HEK293 (cell line): ENCODE results near the gene DHX8.

Source experiments
- GLI2 ChIP-seq: fragments of 450-650 bp; formaldehyde crosslinking; IDR thresholded peaks from 2 replicates; pipeline ENCODE4; 2017; ENCODE audit warnings: missing biosample characterization, missing genetic modification characterization, low read depth, borderline replicate concordance
- GLI4 ChIP-seq: fragments of 450-650 bp; formaldehyde crosslinking; IDR thresholded peaks from 2 replicates; pipeline ENCODE4 v1.5.1; 2016; ENCODE audit warnings: missing biosample characterization, missing genetic modification characterization
- GLIS1 ChIP-seq: fragments of 450-650 bp; formaldehyde crosslinking; IDR thresholded peaks from 2 replicates; pipeline ENCODE4 v1.5.1; 2016; ENCODE audit warnings: missing biosample characterization, missing genetic modification characterization
- HOXD13 ChIP-seq: sonication (generic); formaldehyde crosslinking; IDR thresholded peaks from 2 replicates; pipeline ENCODE4 v1.8.0; 2022; ENCODE audit warnings: missing genetic modification reagents, borderline replicate concordance
- INSM2 ChIP-seq: fragments of 450-650 bp; formaldehyde crosslinking; IDR thresholded peaks from 2 replicates; pipeline ENCODE4 v1.5.1; 2016; ENCODE audit warnings: missing biosample characterization, missing genetic modification characterization
- KLF1 ChIP-seq: fragments of 450-650 bp; formaldehyde crosslinking; IDR thresholded peaks from 2 replicates; pipeline ENCODE4 v1.5.1; 2016; ENCODE audit warnings: missing biosample characterization, missing genetic modification characterization
- PRDM6 ChIP-seq: fragments of 450-650 bp; formaldehyde crosslinking; IDR thresholded peaks from 2 replicates; pipeline ENCODE4 v1.5.1; 2017; ENCODE audit warnings: missing biosample characterization, missing genetic modification characterization
- SETDB1 ChIP-seq: IDR thresholded peaks from one replicate; pipeline ENCODE4 v1.6.1; 2017; ENCODE audit warnings: mild to moderate bottlenecking, low read length, moderate library complexity, mixed read lengths; ENCODE audit not compliant: insufficient read length
- ZBTB21 ChIP-seq: fragments of 450-650 bp; formaldehyde crosslinking; IDR thresholded peaks from 2 replicates; pipeline ENCODE4 v1.5.1; 2017; ENCODE audit warnings: missing biosample characterization, missing genetic modification characterization
- ZBTB26 ChIP-seq: fragments of 450-650 bp; formaldehyde crosslinking; optimal IDR thresholded peaks from 2 replicates; pipeline ENCODE3; 2016; ENCODE audit warnings: missing biosample characterization, mild to moderate bottlenecking, missing genetic modification characterization
- ZBTB48 ChIP-seq: fragments of 450-650 bp; formaldehyde crosslinking; IDR thresholded peaks from 2 replicates; pipeline ENCODE4 v1.5.1; 2016; ENCODE audit warnings: missing biosample characterization, missing genetic modification characterization
- ZBTB49 ChIP-seq: fragments of 450-650 bp; formaldehyde crosslinking; IDR thresholded peaks from 2 replicates; pipeline ENCODE4 v1.5.1; 2016; ENCODE audit warnings: missing biosample characterization, missing genetic modification characterization, low read depth
- ZNF174 ChIP-seq: fragments of 450-650 bp; formaldehyde crosslinking; IDR thresholded peaks from 2 replicates; pipeline ENCODE4 v1.5.0; 2017; ENCODE audit warnings: missing biosample characterization, mild to moderate bottlenecking, missing genetic modification characterization
- ZNF266 ChIP-seq: fragments of 450-650 bp; formaldehyde crosslinking; IDR thresholded peaks from 2 replicates; pipeline ENCODE4 v1.5.1; 2016; ENCODE audit warnings: missing biosample characterization, missing genetic modification characterization, low read depth
- ZNF362 ChIP-seq: fragments of 450-650 bp; formaldehyde crosslinking; IDR thresholded peaks from 2 replicates; pipeline ENCODE4 v1.5.1; 2016; ENCODE audit warnings: missing biosample characterization, missing genetic modification characterization
- ZNF473 ChIP-seq: fragments of 450-650 bp; formaldehyde crosslinking; IDR thresholded peaks from 2 replicates; pipeline ENCODE4 v1.5.1; 2017; ENCODE audit warnings: missing biosample characterization, missing genetic modification characterization
- ZNF501 ChIP-seq: fragments of 450-650 bp; formaldehyde crosslinking; IDR thresholded peaks from 2 replicates; pipeline ENCODE4 v1.5.1; 2016; ENCODE audit warnings: missing biosample characterization, missing genetic modification characterization
- ZNF513 ChIP-seq: fragments of 450-650 bp; IDR thresholded peaks from 2 replicates; pipeline ENCODE4 v1.5.1; 2018; ENCODE audit warnings: missing biosample characterization, missing genetic modification characterization
- ZNF514 ChIP-seq: fragments of 450-650 bp; formaldehyde crosslinking; IDR thresholded peaks from 2 replicates; pipeline ENCODE4 v1.5.1; 2016; ENCODE audit warnings: missing biosample characterization, missing genetic modification characterization
- ZNF521 ChIP-seq: fragments of 450-650 bp; formaldehyde crosslinking; IDR thresholded peaks from 2 replicates; pipeline ENCODE4 v1.5.1; 2017; ENCODE audit warnings: missing biosample characterization, mild to moderate bottlenecking, missing genetic modification characterization
- ZNF558 ChIP-seq: fragments of 450-650 bp; formaldehyde crosslinking; IDR thresholded peaks from 2 replicates; pipeline ENCODE4 v1.5.1; 2016; ENCODE audit warnings: missing biosample characterization, missing genetic modification characterization
- ZNF596 ChIP-seq: fragments of 450-650 bp; IDR thresholded peaks from 2 replicates; pipeline ENCODE4 v1.5.0; 2018; ENCODE audit warnings: missing biosample characterization, mild to moderate bottlenecking, missing genetic modification characterization, moderate library complexity
- ZNF621 ChIP-seq: fragments of 450-650 bp; formaldehyde crosslinking; IDR thresholded peaks from 2 replicates; pipeline ENCODE4 v1.5.1; 2017; ENCODE audit warnings: missing biosample characterization, missing genetic modification characterization
- ZNF623 ChIP-seq: fragments of 450-650 bp; formaldehyde crosslinking; IDR thresholded peaks from 2 replicates; pipeline ENCODE4 v1.5.1; 2016; ENCODE audit warnings: missing biosample characterization, missing genetic modification characterization
- ZNF626 ChIP-seq: fragments of 450-650 bp; sonication (Bioruptor Pico); formaldehyde crosslinking; IDR thresholded peaks from 2 replicates; pipeline ENCODE4 v1.5.1; 2018; ENCODE audit warnings: missing biosample characterization, missing genetic modification characterization, inconsistent platforms
- ZNF645 ChIP-seq: fragments of 450-650 bp; formaldehyde crosslinking; IDR thresholded peaks from 2 replicates; pipeline ENCODE4; 2016; ENCODE audit warnings: missing biosample characterization, missing genetic modification characterization
- ZNF704 ChIP-seq: fragments of 450-650 bp; formaldehyde crosslinking; IDR thresholded peaks from 2 replicates; pipeline ENCODE4 v1.5.1; 2016; ENCODE audit warnings: missing biosample characterization, missing genetic modification characterization

DHX8 gene

GRCh38 chr17:43530288-43531081 is 46.7 kb downstream of the DHX8 start (continued):
- TF ChIP-seq INSM2 (tag by site-specific recombination) (peak; percentile 84), ZNF704 (tag by site-specific recombination) (no peak), ZNF362 (0 out of 2 replicates have a peak, but pooled peaks have one; percentile 51), GLI4 (tag by site-specific recombination) (no peak; the same call in 1 of the 2 replicates), ZNF623 (no peak), ZBTB49 (tag by site-specific recombination) (no peak), ZNF645 (tag by site-specific recombination) (no peak), ZNF626 (tag by site-specific recombination) (no peak), KLF1 (tag by site-specific recombination) (peak; percentile 82), GLIS1 (tag by site-specific recombination) (peak; percentile 65; the same call in 1 of the 2 replicates), ZNF621 (no peak), ZNF513 (no peak), ZBTB26 (tag by site-specific recombination) (peak; percentile 37), ZNF473 (tag by site-specific recombination) (no peak), ZNF266 (tag by site-specific recombination) (no peak), ZNF514 (tag by site-specific recombination) (no peak), ZNF558 (tag by site-specific recombination) (no peak), ZNF521 (tag by site-specific recombination) (no peak), SETDB1 (no peak), ZNF501 (no peak), ZBTB48 (tag by site-specific recombination) (peak; percentile 40; the same call in 1 of the 2 replicates), HOXD13 (CRISPR knock-in tag) (no peak), ZNF174 (tag by site-specific recombination) (no peak), ZNF596 (tag by site-specific recombination) (0 out of 2 replicates have a peak, but pooled peaks have one; percentile 42), PRDM6 (tag by site-specific recombination) (peak; percentile 30; the same call in 1 of the 2 replicates), GLI2 (peak; percentile 46; the same call in 1 of the 2 replicates), ZBTB21 (peak; percentile 43; the same call in 1 of the 2 replicates)
